ENCODE measurements around the gene FAM219A.

FAM219A gene

GRCh38 chr9:34400686-34401602 is 57.4 kb downstream of the FAM219A start:
- Histone ChIP-seq H3K36me3 (ENCODE audit: control insufficient read depth, insufficient read depth, low read length) (peaks cover 52% of the 10 kb centered on the region), H3K4me1 (ENCODE audit: control insufficient read depth, insufficient read depth, low read length, poor library complexity, severe bottlenecking) (no peaks in the 10 kb centered on the region), H3K4me3 (ENCODE audit: extremely low read depth, insufficient read depth, low read length, poor library complexity, severe bottlenecking) (no peak overlapping the region), H3K27ac (ENCODE audit: low read depth, low read length, severe bottlenecking) (no peak overlapping the region), H3K9me3 (ENCODE audit: control insufficient read depth, low read length) (no peaks in the 10 kb centered on the region)
- 93 to 94% methylated on average over 34 to 40 of the region's 40 CpGs for WGBS, 2 experiments (ENCODE audit: insufficient coverage in 2 of 2)

GRCh38 chr9:34400275-34400674 is 58.1 kb downstream of the FAM219A start:
- Histone ChIP-seq H3K36me3 (ENCODE audit: control insufficient read depth, insufficient read depth, low read length) (peaks cover 49% of the 10 kb centered on the region), H3K4me3 (ENCODE audit: extremely low read depth, insufficient read depth, low read length, poor library complexity, severe bottlenecking) (no peak overlapping the region), H3K9me3 (ENCODE audit: control insufficient read depth, low read length) (no peaks in the 10 kb centered on the region), H3K4me1 (ENCODE audit: control insufficient read depth, insufficient read depth, low read length, poor library complexity, severe bottlenecking) (no peaks in the 10 kb centered on the region), H3K27ac (ENCODE audit: low read depth, low read length, severe bottlenecking) (no peak overlapping the region)
- WGBS, 2 experiments (ENCODE audit: insufficient coverage in 2 of 2) = 74 to 86% methylated on average over 8 to 11 of the region's 12 CpGs

GRCh38 chr9:34399729-34400128 is 58.6 kb downstream of the FAM219A start:
- H3K36me3 ChIP-seq (ENCODE audit: control insufficient read depth, insufficient read depth, low read length) = peaks cover 44% of the 10 kb centered on the region

GRCh38 chr9:34398875-34399274 is 59.5 kb downstream of the FAM219A start:
- H3K9me3 ChIP-seq (ENCODE audit: control insufficient read depth, low read length) = no peaks in the 10 kb centered on the region
- H3K27ac ChIP-seq (ENCODE audit: low read depth, low read length, severe bottlenecking) = no peak overlapping the region
- no CpG with 5 or more reads among the region's 1 CpG for WGBS, 2 experiments (ENCODE audit: insufficient coverage in 2 of 2)
- peaks cover 44% of the 10 kb centered on the region for H3K36me3 ChIP-seq (ENCODE audit: control insufficient read depth, insufficient read depth, low read length)
- H3K4me3 ChIP-seq (ENCODE audit: extremely low read depth, insufficient read depth, low read length, poor library complexity, severe bottlenecking) = no peak overlapping the region
- no peaks in the 10 kb centered on the region for H3K4me1 ChIP-seq (ENCODE audit: control insufficient read depth, insufficient read depth, low read length, poor library complexity, severe bottlenecking)

More at GRCh38 chr9:34399729-34400128, 58.6 kb downstream of the FAM219A start:
- Histone ChIP-seq H3K9me3 (ENCODE audit: control insufficient read depth, low read length) (no peaks in the 10 kb centered on the region), H3K4me3 (ENCODE audit: extremely low read depth, insufficient read depth, low read length, poor library complexity, severe bottlenecking) (no peak overlapping the region), H3K27ac (ENCODE audit: low read depth, low read length, severe bottlenecking) (no peak overlapping the region), H3K4me1 (ENCODE audit: control insufficient read depth, insufficient read depth, low read length, poor library complexity, severe bottlenecking) (no peaks in the 10 kb centered on the region)
- 100% methylated on average over 1 of the region's 4 CpGs; no CpG with 5 or more reads in 1 of the 2 experiments for whole genome bisulfite sequencing, 2 experiments (ENCODE audit: insufficient coverage in 2 of 2)

- no peaks in the 10 kb centered on the region for H3K9me3 ChIP-seq (ENCODE audit: control insufficient read depth, low read length)
- no peak overlapping the region for H3K27ac ChIP-seq (ENCODE audit: low read depth, low read length, severe bottlenecking)
- peaks cover 24% of the 10 kb centered on the region for H3K36me3 ChIP-seq (ENCODE audit: control insufficient read depth, insufficient read depth, low read length)
- 75 to 78% methylated on average over 5 to 6 of the region's 7 CpGs for WGBS, 2 experiments (ENCODE audit: insufficient coverage in 2 of 2)
- no peaks in the 10 kb centered on the region for H3K4me1 ChIP-seq (ENCODE audit: control insufficient read depth, insufficient read depth, low read length, poor library complexity, severe bottlenecking)
- H3K4me3 ChIP-seq (ENCODE audit: extremely low read depth, insufficient read depth, low read length, poor library complexity, severe bottlenecking) = no peak overlapping the region
These were observed 61.8 kb downstream of the FAM219A start for GRCh38 chr9:34396276-34397214.

GRCh38 chr9:34392511-34392910 is 65.9 kb downstream of the FAM219A start:
- Histone ChIP-seq H3K36me3 (ENCODE audit: control insufficient read depth, insufficient read depth, low read length) (peaks cover 5% of the 10 kb centered on the region), H3K4me1 (ENCODE audit: control insufficient read depth, insufficient read depth, low read length, poor library complexity, severe bottlenecking) (no peaks in the 10 kb centered on the region), H3K27ac (ENCODE audit: low read depth, low read length, severe bottlenecking) (no peak overlapping the region), H3K9me3 (ENCODE audit: control insufficient read depth, low read length) (no peaks in the 10 kb centered on the region), H3K4me3 (ENCODE audit: extremely low read depth, insufficient read depth, low read length, poor library complexity, severe bottlenecking) (no peak overlapping the region)
- 67 to 70% methylated on average over 1 of the region's 1 CpG for WGBS, 2 experiments (ENCODE audit: insufficient coverage in 2 of 2)

GRCh38 chr9:34387239-34387638 is 71.1 kb downstream of the FAM219A start:
- H3K27ac ChIP-seq (ENCODE audit: low read depth, low read length, severe bottlenecking) = no peak overlapping the region
- WGBS, 2 experiments (ENCODE audit: insufficient coverage in 2 of 2) = 79 to 100% methylated on average over 2 to 3 of the region's 4 CpGs
- no peaks in the 10 kb centered on the region for H3K9me3 ChIP-seq (ENCODE audit: control insufficient read depth, low read length)
- H3K4me1 ChIP-seq (ENCODE audit: control insufficient read depth, insufficient read depth, low read length, poor library complexity, severe bottlenecking) = no peaks in the 10 kb centered on the region
- H3K36me3 ChIP-seq (ENCODE audit: control insufficient read depth, insufficient read depth, low read length) = no peaks in the 10 kb centered on the region
- no peak overlapping the region for H3K4me3 ChIP-seq (ENCODE audit: extremely low read depth, insufficient read depth, low read length, poor library complexity, severe bottlenecking)

GRCh38 chr9:34386656-34387055 is 71.7 kb downstream of the FAM219A start:
- Histone ChIP-seq H3K27ac (ENCODE audit: low read depth, low read length, severe bottlenecking) (no peak overlapping the region), H3K4me3 (ENCODE audit: extremely low read depth, insufficient read depth, low read length, poor library complexity, severe bottlenecking) (no peak overlapping the region), H3K9me3 (ENCODE audit: control insufficient read depth, low read length) (no peaks in the 10 kb centered on the region), H3K36me3 (ENCODE audit: control insufficient read depth, insufficient read depth, low read length) (no peaks in the 10 kb centered on the region), H3K4me1 (ENCODE audit: control insufficient read depth, insufficient read depth, low read length, poor library complexity, severe bottlenecking) (no peaks in the 10 kb centered on the region)
- WGBS, 2 experiments (ENCODE audit: insufficient coverage in 2 of 2) = 100% methylated on average over 2 of the region's 3 CpGs

- H3K36me3 ChIP-seq (ENCODE audit: control insufficient read depth, insufficient read depth, low read length) = no peaks in the 10 kb centered on the region
- WGBS, 2 experiments (ENCODE audit: insufficient coverage in 2 of 2) = 98 to 100% methylated on average over 5 of the region's 6 CpGs
- H3K4me1 ChIP-seq (ENCODE audit: control insufficient read depth, insufficient read depth, low read length, poor library complexity, severe bottlenecking) = no peaks in the 10 kb centered on the region
- H3K9me3 ChIP-seq (ENCODE audit: control insufficient read depth, low read length) = no peaks in the 10 kb centered on the region
- no peak overlapping the region for H3K27ac ChIP-seq (ENCODE audit: low read depth, low read length, severe bottlenecking)
- no peak overlapping the region for H3K4me3 ChIP-seq (ENCODE audit: extremely low read depth, insufficient read depth, low read length, poor library complexity, severe bottlenecking)
These were observed 72.7 kb downstream of the FAM219A start for GRCh38 chr9:34385561-34386230.

All from mesodermal cell (in vitro differentiated cells).